ENCODE data around the gene KANSL1L.

The KANSL1L gene

GRCh38 chr2:210147614-210148013 is 23.6 kb downstream of the KANSL1L start:
- Histone ChIP-seq H3K27me3 (ENCODE audit: control insufficient read depth, insufficient read depth, low read length) (no peaks in the 10 kb centered on the region), H3K9me3 (ENCODE audit: control insufficient read depth, insufficient read depth, low read length) (peaks cover 4% of the 10 kb centered on the region), H3K4me1 (ENCODE audit: control insufficient read depth, insufficient read depth, low read length) (0 out of 2 replicates have a peak, but pooled peaks cover 9% of the 10 kb centered on the region), H3K27ac (ENCODE audit: low read depth, low read length) (no peak overlapping the region), H3K4me3 (ENCODE audit: low read depth, low read length) (no peak overlapping the region), H3K36me3 (ENCODE audit: control insufficient read depth, insufficient read depth, low read length) (peaks cover 25% of the 10 kb centered on the region), H3K9ac (ENCODE audit: low read depth, low read length) (no peak overlapping the region)

- peaks cover 5% of the 10 kb centered on the region for H3K4me1 ChIP-seq (ENCODE audit: control insufficient read depth, insufficient read depth, low read length)
- no peaks in the 10 kb centered on the region for H3K27me3 ChIP-seq (ENCODE audit: control insufficient read depth, insufficient read depth, low read length)
- H3K36me3 ChIP-seq (ENCODE audit: control insufficient read depth, insufficient read depth, low read length) = no peaks in the 10 kb centered on the region
- no peak overlapping the region for H3K4me3 ChIP-seq (ENCODE audit: low read depth, low read length)
- no peak overlapping the region for H3K27ac ChIP-seq (ENCODE audit: low read depth, low read length)
- no peak overlapping the region for H3K9ac ChIP-seq (ENCODE audit: low read depth, low read length)
- H3K9me3 ChIP-seq (ENCODE audit: control insufficient read depth, insufficient read depth, low read length) = no peaks in the 10 kb centered on the region
Observed at GRCh38 chr2:210132239-210132638, 39.0 kb downstream of the KANSL1L start.

GRCh38 chr2:210128961-210129360 is 42.2 kb downstream of the KANSL1L start:
- H3K36me3 ChIP-seq (ENCODE audit: control insufficient read depth, insufficient read depth, low read length) = 0 out of 2 replicates have a peak, but pooled peaks cover 3% of the 10 kb centered on the region
- no peak overlapping the region for H3K9ac ChIP-seq (ENCODE audit: low read depth, low read length)
- H3K27me3 ChIP-seq (ENCODE audit: control insufficient read depth, insufficient read depth, low read length) = no peaks in the 10 kb centered on the region

GRCh38 chr2:210113614-210114235 is 57.5 kb downstream of the KANSL1L start:
- H3K27me3 ChIP-seq (ENCODE audit: control insufficient read depth, insufficient read depth, low read length) = no peaks in the 10 kb centered on the region
- no peaks in the 10 kb centered on the region for H3K9me3 ChIP-seq (ENCODE audit: control insufficient read depth, insufficient read depth, low read length)
- no peak overlapping the region for H3K9ac ChIP-seq (ENCODE audit: low read depth, low read length)
- H3K4me3 ChIP-seq (ENCODE audit: low read depth, low read length) = no peak overlapping the region
- H3K27ac ChIP-seq (ENCODE audit: low read depth, low read length) = no peak overlapping the region
- H3K36me3 ChIP-seq (ENCODE audit: control insufficient read depth, insufficient read depth, low read length) = no peaks in the 10 kb centered on the region
- no peaks in the 10 kb centered on the region; the same call in 1 of the 2 replicates for H3K4me1 ChIP-seq (ENCODE audit: control insufficient read depth, insufficient read depth, low read length)

More at GRCh38 chr2:210128961-210129360, 42.2 kb downstream of the KANSL1L start:
- Histone ChIP-seq H3K4me1 (ENCODE audit: control insufficient read depth, insufficient read depth, low read length) (peaks cover 5% of the 10 kb centered on the region), H3K27ac (ENCODE audit: low read depth, low read length) (no peak overlapping the region), H3K9me3 (ENCODE audit: control insufficient read depth, insufficient read depth, low read length) (peaks cover 9% of the 10 kb centered on the region; the same call in 1 of the 2 replicates), H3K4me3 (ENCODE audit: low read depth, low read length) (no peak overlapping the region)

- H3K27me3 ChIP-seq (ENCODE audit: control insufficient read depth, insufficient read depth, low read length) = no peaks in the 10 kb centered on the region
Observed at GRCh38 chr2:210112871-210113270, 58.3 kb downstream of the KANSL1L start.

GRCh38 chr2:210099940-210100339 is 71.3 kb downstream of the KANSL1L start:
- no peaks in the 10 kb centered on the region for H3K9me3 ChIP-seq (ENCODE audit: control insufficient read depth, insufficient read depth, low read length)
- no peak overlapping the region for H3K4me3 ChIP-seq (ENCODE audit: low read depth, low read length)
- no peak overlapping the region for H3K27ac ChIP-seq (ENCODE audit: low read depth, low read length)
- no peak overlapping the region for H3K9ac ChIP-seq (ENCODE audit: low read depth, low read length)
- no peaks in the 10 kb centered on the region; the same call in 1 of the 2 replicates for H3K36me3 ChIP-seq (ENCODE audit: control insufficient read depth, insufficient read depth, low read length)
- peaks cover 10% of the 10 kb centered on the region; the same call in 1 of the 2 replicates for H3K4me1 ChIP-seq (ENCODE audit: control insufficient read depth, insufficient read depth, low read length)
- H3K27me3 ChIP-seq (ENCODE audit: control insufficient read depth, insufficient read depth, low read length) = no peaks in the 10 kb centered on the region

More at GRCh38 chr2:210112871-210113270, 58.3 kb downstream of the KANSL1L start:
- H3K4me3 ChIP-seq (ENCODE audit: low read depth, low read length) = no peak overlapping the region
- H3K9ac ChIP-seq (ENCODE audit: low read depth, low read length) = no peak overlapping the region
- no peaks in the 10 kb centered on the region for H3K36me3 ChIP-seq (ENCODE audit: control insufficient read depth, insufficient read depth, low read length)
- H3K4me1 ChIP-seq (ENCODE audit: control insufficient read depth, insufficient read depth, low read length) = no peaks in the 10 kb centered on the region; the same call in 1 of the 2 replicates
- H3K27ac ChIP-seq (ENCODE audit: low read depth, low read length) = no peak overlapping the region
- no peaks in the 10 kb centered on the region for H3K9me3 ChIP-seq (ENCODE audit: control insufficient read depth, insufficient read depth, low read length)

- H3K9ac ChIP-seq (ENCODE audit: low read depth, low read length) = no peak overlapping the region
- no peak overlapping the region for H3K4me3 ChIP-seq (ENCODE audit: low read depth, low read length)
- H3K9me3 ChIP-seq (ENCODE audit: control insufficient read depth, insufficient read depth, low read length) = no peaks in the 10 kb centered on the region
- H3K27ac ChIP-seq (ENCODE audit: low read depth, low read length) = no peak overlapping the region
- no peaks in the 10 kb centered on the region for H3K27me3 ChIP-seq (ENCODE audit: control insufficient read depth, insufficient read depth, low read length)
- no peaks in the 10 kb centered on the region for H3K36me3 ChIP-seq (ENCODE audit: control insufficient read depth, insufficient read depth, low read length)
- H3K4me1 ChIP-seq (ENCODE audit: control insufficient read depth, insufficient read depth, low read length) = peaks cover 3% of the 10 kb centered on the region; the same call in 1 of the 2 replicates
Observed at GRCh38 chr2:210094787-210095186, 76.4 kb downstream of the KANSL1L start.

GRCh38 chr2:210092791-210093190 is 78.4 kb downstream of the KANSL1L start:
- H3K36me3 ChIP-seq (ENCODE audit: control insufficient read depth, insufficient read depth, low read length) = no peaks in the 10 kb centered on the region
- no peaks in the 10 kb centered on the region for H3K4me1 ChIP-seq (ENCODE audit: control insufficient read depth, insufficient read depth, low read length)
- H3K27ac ChIP-seq (ENCODE audit: low read depth, low read length) = no peak overlapping the region
- no peaks in the 10 kb centered on the region for H3K9me3 ChIP-seq (ENCODE audit: control insufficient read depth, insufficient read depth, low read length)
- no peaks in the 10 kb centered on the region for H3K27me3 ChIP-seq (ENCODE audit: control insufficient read depth, insufficient read depth, low read length)
- H3K4me3 ChIP-seq (ENCODE audit: low read depth, low read length) = no peak overlapping the region
- H3K9ac ChIP-seq (ENCODE audit: low read depth, low read length) = no peak overlapping the region

GRCh38 chr2:210086930-210087329 is 84.3 kb downstream of the KANSL1L start:
- Histone ChIP-seq H3K36me3 (ENCODE audit: control insufficient read depth, insufficient read depth, low read length) (no peaks in the 10 kb centered on the region), H3K27ac (ENCODE audit: low read depth, low read length) (no peak overlapping the region), H3K4me1 (ENCODE audit: control insufficient read depth, insufficient read depth, low read length) (no peaks in the 10 kb centered on the region), H3K9me3 (ENCODE audit: control insufficient read depth, insufficient read depth, low read length) (no peaks in the 10 kb centered on the region), H3K27me3 (ENCODE audit: control insufficient read depth, insufficient read depth, low read length) (no peaks in the 10 kb centered on the region), H3K9ac (ENCODE audit: low read depth, low read length) (no peak overlapping the region), H3K4me3 (ENCODE audit: low read depth, low read length) (no peak overlapping the region)

GRCh38 chr2:210086292-210086691 is 84.9 kb downstream of the KANSL1L start:
- no peaks in the 10 kb centered on the region for H3K27me3 ChIP-seq (ENCODE audit: control insufficient read depth, insufficient read depth, low read length)
- H3K9ac ChIP-seq (ENCODE audit: low read depth, low read length) = no peak overlapping the region
- H3K4me3 ChIP-seq (ENCODE audit: low read depth, low read length) = no peak overlapping the region
- no peaks in the 10 kb centered on the region for H3K9me3 ChIP-seq (ENCODE audit: control insufficient read depth, insufficient read depth, low read length)
- no peaks in the 10 kb centered on the region for H3K36me3 ChIP-seq (ENCODE audit: control insufficient read depth, insufficient read depth, low read length)
- H3K4me1 ChIP-seq (ENCODE audit: control insufficient read depth, insufficient read depth, low read length) = no peaks in the 10 kb centered on the region
- no peak overlapping the region for H3K27ac ChIP-seq (ENCODE audit: low read depth, low read length)

GRCh38 chr2:210072922-210073509 is 98.2 kb downstream of the KANSL1L start:
- Histone ChIP-seq H3K4me3 (ENCODE audit: low read depth, low read length) (no peak overlapping the region), H3K27me3 (ENCODE audit: control insufficient read depth, insufficient read depth, low read length) (no peaks in the 10 kb centered on the region), H3K4me1 (ENCODE audit: control insufficient read depth, insufficient read depth, low read length) (no peaks in the 10 kb centered on the region; the same call in 1 of the 2 replicates), H3K36me3 (ENCODE audit: control insufficient read depth, insufficient read depth, low read length) (no peaks in the 10 kb centered on the region), H3K9ac (ENCODE audit: low read depth, low read length) (no peak overlapping the region), H3K9me3 (ENCODE audit: control insufficient read depth, insufficient read depth, low read length) (no peaks in the 10 kb centered on the region), H3K27ac (ENCODE audit: low read depth, low read length) (no peak overlapping the region)

Data from HUES48 (cell line).